ENCODE measurements around the gene PEA15. TPM values are rescaled to one million over a fixed set of nuclear protein-coding genes. Genes with fewer than 3 reads are reported as not detected.

Gene PEA15
- total RNA-seq, 1 experiment from 2014 or later: 94.3 TPM

DNA sequence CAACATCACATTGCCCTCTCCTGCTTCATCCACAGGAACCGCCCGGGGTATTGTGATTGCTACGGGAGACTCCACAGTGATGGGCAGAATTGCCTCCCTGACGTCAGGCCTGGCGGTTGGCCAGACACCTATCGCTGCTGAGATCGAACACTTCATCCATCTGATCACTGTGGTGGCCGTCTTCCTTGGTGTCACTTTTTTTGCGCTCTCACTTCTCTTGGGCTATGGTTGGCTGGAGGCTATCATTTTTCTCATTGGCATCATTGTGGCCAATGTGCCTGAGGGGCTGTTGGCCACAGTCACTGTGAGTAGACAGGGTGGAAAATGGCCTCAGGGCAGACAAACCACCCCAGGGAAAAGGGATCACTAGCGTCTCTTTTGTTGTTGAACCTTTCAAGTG is 41.1 kb upstream of the PEA15 start:
- in situ Hi-C loops (cut with HindIII; ENCODE audit: low pct_unique_long_range_greater_than_20kb, low sequenced_read_pairs): no loop called here
- Histone ChIP-seq H3K36me3 (ENCODE audit: control insufficient read depth, insufficient read depth, low read length) (no peaks in the 10 kb centered on the region), H3K4me3 (ENCODE audit: low read depth in 2 of 2, low read length in 2 of 2) (no peak overlapping the region), H3K27me3 (ENCODE audit: control insufficient read depth, insufficient read depth, low read length) (peaks cover 15% of the 10 kb centered on the region), H3K4me1 (ENCODE audit: control insufficient read depth, insufficient read depth, low read length) (no peaks in the 10 kb centered on the region), H3K27ac (ENCODE audit: low read length) (no peak overlapping the region), H3K9me3 (ENCODE audit: control insufficient read depth, insufficient read depth, low read depth, low read length) (no peaks in the 10 kb centered on the region)
- intact Hi-C loops (cut with micrococcal nuclease; ENCODE audit: unreplicated experiment): no loop called here
- DNase-seq (ENCODE audit: low read depth, low spot score) (no peak), ATAC-seq (no peak)
- no TSS peak for BruUV-seq (replicated peaks)
- TF ChIP-seq REST (IDR thresholded peaks at IDR 0.05; ENCODE audit: insufficient read depth in 1 of 2, low read depth in 2 of 2, low read length in 1 of 2) (no peak), POLR2AphosphoS5 (IDR thresholded peaks at IDR 0.05; ENCODE audit: low read depth, low read length) (no peak)
- POLR2A ChIA-PET: no interaction called here
- CTCF ChIA-PET: no interaction called here

DNA sequence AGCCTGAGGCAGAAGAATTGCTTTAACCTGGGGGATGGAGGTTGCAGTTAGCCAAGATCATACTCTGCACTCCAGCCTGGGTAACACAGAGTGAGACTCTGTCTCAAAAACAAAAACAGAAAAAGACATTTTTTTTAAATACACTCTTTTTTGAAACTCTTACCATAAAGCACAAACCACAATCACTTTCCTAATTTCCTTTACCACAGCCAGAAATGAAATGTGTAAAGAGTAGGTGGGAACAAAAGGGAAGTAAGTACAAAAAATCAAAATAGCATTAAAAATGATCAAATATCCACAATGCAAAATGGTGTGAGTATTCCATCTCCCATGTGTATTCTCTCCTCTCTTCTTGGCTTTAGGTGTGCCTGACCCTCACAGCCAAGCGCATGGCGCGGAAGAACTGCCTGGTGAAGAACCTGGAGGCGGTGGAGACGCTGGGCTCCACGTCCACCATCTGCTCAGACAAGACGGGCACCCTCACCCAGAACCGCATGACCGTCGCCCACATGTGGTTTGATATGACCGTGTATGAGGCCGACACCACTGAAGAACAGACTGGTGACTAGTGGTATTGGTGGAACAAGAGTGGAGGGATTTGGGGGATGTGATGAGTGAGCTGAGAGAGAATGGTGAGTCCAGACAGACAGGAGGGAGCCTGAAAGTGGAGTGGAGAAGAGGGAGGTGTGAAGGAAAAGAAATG is 38.9 kb upstream of the PEA15 start:
- ChIA-PET POLR2A (no interaction called here), CTCF (no interaction called here)
- intact Hi-C loops (cut with micrococcal nuclease; ENCODE audit: unreplicated experiment) (no loop called here), in situ Hi-C loops (cut with HindIII; ENCODE audit: low pct_unique_long_range_greater_than_20kb, low sequenced_read_pairs) (no loop called here)
- H3K27ac ChIP-seq (ENCODE audit: low read length): no peak overlapping the region
- H3K27me3 ChIP-seq (ENCODE audit: control insufficient read depth, insufficient read depth, low read length): peaks cover 15% of the 10 kb centered on the region
- H3K4me1 ChIP-seq (ENCODE audit: control insufficient read depth, insufficient read depth, low read length): no peaks in the 10 kb centered on the region
- H3K4me3 ChIP-seq (ENCODE audit: low read depth in 2 of 2, low read length in 2 of 2): no peak overlapping the region
- TF ChIP-seq SIN3A (IDR thresholded peaks at IDR 0.05; ENCODE audit: borderline replicate concordance, insufficient read depth, low read depth, low read length): no peak
- TF ChIP-seq REST (IDR thresholded peaks at IDR 0.05; ENCODE audit: insufficient read depth in 1 of 2, low read depth in 2 of 2, low read length in 1 of 2): no peak
- no peak for TF ChIP-seq TCF7L2 (IDR thresholded peaks at IDR 0.05; ENCODE audit: low read depth, low read length)
- TF ChIP-seq, protein P1, sequence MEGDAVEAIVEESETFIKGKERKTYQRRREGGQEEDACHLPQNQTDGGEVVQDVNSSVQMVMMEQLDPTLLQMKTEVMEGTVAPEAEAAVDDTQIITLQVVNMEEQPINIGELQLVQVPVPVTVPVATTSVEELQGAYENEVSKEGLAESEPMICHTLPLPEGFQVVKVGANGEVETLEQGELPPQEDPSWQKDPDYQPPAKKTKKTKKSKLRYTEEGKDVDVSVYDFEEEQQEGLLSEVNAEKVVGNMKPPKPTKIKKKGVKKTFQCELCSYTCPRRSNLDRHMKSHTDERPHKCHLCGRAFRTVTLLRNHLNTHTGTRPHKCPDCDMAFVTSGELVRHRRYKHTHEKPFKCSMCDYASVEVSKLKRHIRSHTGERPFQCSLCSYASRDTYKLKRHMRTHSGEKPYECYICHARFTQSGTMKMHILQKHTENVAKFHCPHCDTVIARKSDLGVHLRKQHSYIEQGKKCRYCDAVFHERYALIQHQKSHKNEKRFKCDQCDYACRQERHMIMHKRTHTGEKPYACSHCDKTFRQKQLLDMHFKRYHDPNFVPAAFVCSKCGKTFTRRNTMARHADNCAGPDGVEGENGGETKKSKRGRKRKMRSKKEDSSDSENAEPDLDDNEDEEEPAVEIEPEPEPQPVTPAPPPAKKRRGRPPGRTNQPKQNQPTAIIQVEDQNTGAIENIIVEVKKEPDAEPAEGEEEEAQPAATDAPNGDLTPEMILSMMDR (IDR thresholded peaks at IDR 0.05): no peak
- H3K9me3 ChIP-seq (ENCODE audit: control insufficient read depth, insufficient read depth, low read depth, low read length): no peaks in the 10 kb centered on the region
- ATAC-seq (no peak), DNase-seq (ENCODE audit: low read depth, low spot score) (no peak)
- BruUV-seq (replicated peaks): no TSS peak
- H3K36me3 ChIP-seq (ENCODE audit: control insufficient read depth, insufficient read depth, low read length): no peaks in the 10 kb centered on the region
